GM12891 (cell line): Measurements from ENCODE around the gene TRAF3.

Experiments used
- POLR2A ChIP-seq: IDR thresholded peaks from 2 replicates; pipeline ENCODE4 v1.6.1; 2011; ENCODE audit warnings: low read depth, low read length, control low read depth
- POLR2AphosphoS5 ChIP-seq: IDR thresholded peaks from 2 replicates; pipeline ENCODE4 v1.6.1; 2011; ENCODE audit warnings: low read depth, low read length, control low read depth

DNA sequence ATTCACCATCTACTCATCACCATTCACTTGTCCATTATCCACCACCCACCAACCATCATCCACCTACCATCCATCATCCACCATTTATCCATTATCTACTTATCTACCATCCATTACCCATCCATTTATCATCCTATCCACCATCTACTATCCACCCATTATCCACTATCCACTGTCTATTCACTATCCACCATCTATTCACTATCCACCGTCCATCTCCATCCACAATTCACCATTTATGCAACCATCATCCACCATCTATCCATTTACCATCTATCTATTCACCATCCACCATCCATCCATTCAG is 143.7 kb downstream of the TRAF3 start:
- TF ChIP-seq POLR2AphosphoS5, result no peak
- no peak for TF ChIP-seq POLR2A
